Body of pancreas (tissue), 4 donors: Measurements from ENCODE around the gene ENPP4. TPM values are rescaled to one million over a fixed set of nuclear protein-coding genes. Genes with fewer than 3 reads are reported as not detected.
"Not testable (repeated sequence)": the region's sequence is repeated elsewhere in the genome, so short reads cannot be mapped to it uniquely, and the experiment has no call there.

Experiments used
- ATAC-seq: fragments of 150-250 bp; one replicate; pipeline ENCODE4 v1.9.1; 2016
- DNase-seq, 4 donors: peaks; one replicate each; pipeline ENCODE4 v3.0.0-alpha.2; 2019
- H3K27ac ChIP-seq, 4 donors: fragments of 200-600 bp; sonication (generic); 1 replicate in 3 of 4; 2 replicates in 1 of 4; pipeline versions ENCODE4 v1.5.1 to v1.6.1; 2016 to 2019; ENCODE audit warnings: mild to moderate bottlenecking in 1 of 4, mixed read lengths in 1 of 4, moderate library complexity in 1 of 4
- H3K27me3 ChIP-seq, 2 donors: fragments of 200-600 bp; sonication (generic); one replicate each; pipeline ENCODE4 v1.6.0; 2016; ENCODE audit warnings: mild to moderate bottlenecking in 1 of 2
- H3K36me3 ChIP-seq, 2 donors: fragments of 200-600 bp; sonication (generic); replicated peaks in 1 of 2; 2 replicates each; pipeline ENCODE4 v1.5.1; 2016; ENCODE audit warnings: low read depth in 2 of 2; ENCODE audit not compliant: insufficient read depth in 1 of 2
- H3K4me1 ChIP-seq: fragments of 200-600 bp; sonication (generic); one replicate; pipeline ENCODE4 v1.6.0; 2016
- H3K4me3 ChIP-seq, 2 donors: fragments of 200-600 bp; sonication (generic); 1 replicate in 1 of 2; 2 replicates in 1 of 2; pipeline ENCODE4 v1.5.1; 2016 to 2019
- H3K9me3 ChIP-seq, 3 donors: fragments of 200-600 bp; sonication (generic); 1 replicate in 2 of 3; 2 replicates in 1 of 3; pipeline ENCODE4 v1.5.1; 2016
- POLR2A ChIP-seq, 3 donors: fragments of 450-650 bp; IDR thresholded peaks; one replicate each; pipeline ENCODE4 v1.6.1; 2016; ENCODE audit warnings: antibody characterized with exemption in 3 of 3, mild to moderate bottlenecking in 2 of 3
- WGBS, 2 donors: methylation state at CpG; one replicate each; pipeline ENCODE4 v1.1.5; 2017; 5-methylcytosine and 5-hydroxymethylcytosine counted together
- intact Hi-C: fragments of 100-400 bp; cut with DNase I; formaldehyde crosslinking; loops from one replicate; pipeline ENCODE4 v1.15.1; 2023
- total RNA-seq, 2 donors: library from RNA; depleted of rRNA; stranded (reverse); fragments of >200 nt; gene quantifications; one replicate each; pipeline ENCODE4 v1.1.0, GENCODE V29; 2016
- TF ChIP-seq, protein P1 (sequence below), 7 experiments: fragments of 450-650 bp in 4 of 7; fragments of 200-600 bp in 3 of 7; sonication (generic) in 3 of 7; IDR thresholded peaks; one replicate each; pipeline ENCODE4 v1.5.1; 2016 to 2019; ENCODE audit warnings: antibody characterized with exemption in 7 of 7

Gene ENPP4
- total RNA-seq, 2 donors from 2014 or later = 5.9 to 9.9 TPM

DNA sequence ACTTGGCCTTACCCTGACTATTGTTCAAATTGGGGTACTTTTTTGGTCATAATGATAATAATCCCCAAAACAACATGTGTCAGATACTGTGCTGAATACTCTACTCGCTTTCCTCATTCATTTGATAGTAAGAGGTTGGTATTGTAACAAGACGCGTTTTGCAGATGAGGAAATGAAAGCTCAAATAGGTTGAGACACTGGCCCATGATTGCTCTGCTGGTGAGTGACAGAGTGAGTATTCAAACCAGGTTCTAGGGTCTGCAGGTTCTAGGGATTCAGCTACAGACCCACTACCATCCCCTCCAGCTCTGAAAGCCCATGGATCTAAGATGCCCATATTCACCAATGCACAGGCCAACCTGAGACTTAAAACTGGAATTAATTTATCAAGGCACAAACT, 1.3 kb upstream of the ENPP4 start:
- no peak for ATAC-seq
- no peak overlapping the region for H3K27ac ChIP-seq
- no peak for DNase-seq
- TF ChIP-seq, protein P1, sequence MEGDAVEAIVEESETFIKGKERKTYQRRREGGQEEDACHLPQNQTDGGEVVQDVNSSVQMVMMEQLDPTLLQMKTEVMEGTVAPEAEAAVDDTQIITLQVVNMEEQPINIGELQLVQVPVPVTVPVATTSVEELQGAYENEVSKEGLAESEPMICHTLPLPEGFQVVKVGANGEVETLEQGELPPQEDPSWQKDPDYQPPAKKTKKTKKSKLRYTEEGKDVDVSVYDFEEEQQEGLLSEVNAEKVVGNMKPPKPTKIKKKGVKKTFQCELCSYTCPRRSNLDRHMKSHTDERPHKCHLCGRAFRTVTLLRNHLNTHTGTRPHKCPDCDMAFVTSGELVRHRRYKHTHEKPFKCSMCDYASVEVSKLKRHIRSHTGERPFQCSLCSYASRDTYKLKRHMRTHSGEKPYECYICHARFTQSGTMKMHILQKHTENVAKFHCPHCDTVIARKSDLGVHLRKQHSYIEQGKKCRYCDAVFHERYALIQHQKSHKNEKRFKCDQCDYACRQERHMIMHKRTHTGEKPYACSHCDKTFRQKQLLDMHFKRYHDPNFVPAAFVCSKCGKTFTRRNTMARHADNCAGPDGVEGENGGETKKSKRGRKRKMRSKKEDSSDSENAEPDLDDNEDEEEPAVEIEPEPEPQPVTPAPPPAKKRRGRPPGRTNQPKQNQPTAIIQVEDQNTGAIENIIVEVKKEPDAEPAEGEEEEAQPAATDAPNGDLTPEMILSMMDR (IDR thresholded peaks at IDR 0.05) = no peak
- no peak for TF ChIP-seq POLR2A (IDR thresholded peaks at IDR 0.05)
- no peaks in the 10 kb centered on the region for H3K36me3 ChIP-seq
- H3K4me3 ChIP-seq = no peak overlapping the region
- intact Hi-C loops = no loop called here
- H3K4me1 ChIP-seq = peaks cover 19% of the 10 kb centered on the region
- 44 to 46% methylated on average over 3 of the region's 3 CpGs for WGBS, 2 donors
- no peaks in the 10 kb centered on the region for H3K9me3 ChIP-seq
- no peaks in the 10 kb centered on the region for H3K27me3 ChIP-seq

DNA sequence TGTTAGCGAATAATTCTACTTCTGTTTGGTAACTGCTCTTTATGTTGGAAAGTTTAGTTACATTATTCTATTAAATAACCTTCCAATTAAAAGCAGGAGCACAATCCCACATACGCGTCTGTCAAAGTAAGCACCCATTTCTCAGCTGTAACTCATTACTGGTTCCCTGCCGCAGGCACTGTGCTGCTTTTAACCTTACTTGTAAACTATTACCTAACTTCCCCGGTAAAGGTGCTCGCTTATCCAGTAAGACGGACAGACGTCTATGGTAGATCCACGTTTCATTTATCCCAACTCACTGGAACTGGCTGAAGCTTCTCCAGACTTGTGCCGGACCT, 529 bp upstream of the ENPP4 start:
- DNase-seq = no peak
- Histone ChIP-seq H3K4me1 (peaks cover 19% of the 10 kb centered on the region), H3K36me3 (no peaks in the 10 kb centered on the region), H3K27me3 (no peaks in the 10 kb centered on the region), H3K9me3 (no peaks in the 10 kb centered on the region), H3K27ac (peak overlapping the region; percentile 56 to 83 (median 80)), H3K4me3 (peak overlapping the region; percentile 6 to 37)
- WGBS, 2 donors = 2 to 4% methylated on average over 10 of the region's 10 CpGs
- peak; percentile 38 for ATAC-seq
- TF ChIP-seq, protein P1 (IDR thresholded peaks at IDR 0.05) = no peak
- intact Hi-C loops = no loop called here

DNA sequence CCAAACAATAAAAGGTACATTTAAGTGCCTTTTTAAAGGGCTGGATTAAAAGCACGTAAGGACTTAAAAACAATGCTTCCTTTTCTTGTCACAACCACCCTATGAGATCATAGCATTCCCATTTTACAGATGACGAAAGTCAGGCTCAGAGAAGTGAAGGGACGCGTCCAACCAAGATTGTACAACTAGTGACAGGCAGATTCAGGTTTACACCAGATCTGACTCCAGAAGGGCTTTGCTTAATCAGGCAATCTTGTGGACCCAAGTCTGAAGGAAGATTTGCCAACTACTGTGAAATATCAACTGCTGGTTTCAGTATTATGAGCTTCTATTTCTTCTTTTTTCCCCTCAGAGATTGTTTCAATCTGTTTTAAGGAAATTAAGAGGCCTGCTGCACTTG, 877 bp downstream of the ENPP4 start:
- H3K4me1 ChIP-seq = peaks cover 19% of the 10 kb centered on the region
- ATAC-seq (no peak), DNase-seq (peak in 1 of 4 donors; percentile 24)
- H3K27ac ChIP-seq = peak overlapping the region in 3 of 4 donors; percentile 79 to 83 (median 82)
- no peak overlapping the region for H3K4me3 ChIP-seq
- no peaks in the 10 kb centered on the region for H3K36me3 ChIP-seq
- H3K27me3 ChIP-seq = no peaks in the 10 kb centered on the region
- TF ChIP-seq, protein P1 (IDR thresholded peaks at IDR 0.05) = no peak
- no peak for TF ChIP-seq POLR2A (IDR thresholded peaks at IDR 0.05)
- intact Hi-C loops = no loop called here
- WGBS, 2 donors = 9 to 17% methylated on average over 4 of the region's 4 CpGs
- H3K9me3 ChIP-seq = no peaks in the 10 kb centered on the region

DNA sequence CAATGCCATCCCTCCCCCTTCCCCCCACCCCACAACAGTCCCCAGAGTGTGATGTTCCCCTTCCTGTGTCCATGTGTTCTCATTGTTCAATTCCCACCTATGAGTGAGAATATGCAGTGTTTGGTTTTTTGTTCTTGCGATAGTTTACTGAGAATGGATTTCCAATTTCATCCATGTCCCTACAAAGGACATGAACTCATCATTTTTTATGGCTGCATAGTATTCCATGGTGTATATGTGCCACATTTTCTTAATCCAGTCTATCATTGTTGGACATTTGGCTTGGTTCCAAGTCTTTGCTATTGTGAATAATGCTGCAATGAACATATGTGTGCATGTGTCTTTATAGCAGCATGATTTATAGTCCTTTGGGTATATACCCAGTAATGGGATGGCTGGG, 1.5 kb downstream of the ENPP4 start:
- intact Hi-C loops, H3K27ac ChIP-seq, ATAC-seq, H3K4me3 ChIP-seq, DNase-seq, H3K36me3 ChIP-seq, H3K27me3 ChIP-seq, H3K9me3 ChIP-seq: not testable (repeated sequence)
- peaks cover 19% of the 10 kb centered on the region for H3K4me1 ChIP-seq
- 100% methylated on average over 1 of the region's 1 CpG for WGBS, 2 donors

DNA sequence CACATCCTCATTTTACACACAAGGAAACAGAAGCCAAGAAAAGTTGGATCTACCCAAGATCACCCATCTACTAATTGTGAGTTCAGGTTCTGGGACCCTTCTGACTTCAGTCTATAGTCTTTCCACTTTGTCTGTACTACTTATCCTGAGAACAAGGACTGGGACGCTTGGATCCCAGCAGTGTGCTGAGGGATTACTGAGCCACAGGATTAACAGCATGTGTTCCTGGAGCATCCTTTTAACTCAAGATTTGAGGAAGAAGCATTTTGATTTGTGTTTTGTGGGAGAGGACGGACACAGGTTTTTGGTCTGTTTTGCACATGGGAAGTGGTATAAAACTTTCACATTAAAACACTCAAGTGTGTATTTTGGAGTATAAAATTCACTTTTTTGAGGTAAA, 4.4 kb downstream of the ENPP4 start:
- 85 to 87% methylated on average over 2 of the region's 2 CpGs for WGBS, 2 donors
- Histone ChIP-seq H3K27me3 (no peaks in the 10 kb centered on the region), H3K36me3 (no peaks in the 10 kb centered on the region), H3K27ac (no peak overlapping the region), H3K4me3 (no peak overlapping the region), H3K9me3 (no peaks in the 10 kb centered on the region), H3K4me1 (peaks cover 10% of the 10 kb centered on the region)
- intact Hi-C loops = no loop called here
- DNase-seq (no peak), ATAC-seq (no peak)
- TF ChIP-seq, protein P1 (IDR thresholded peaks at IDR 0.05) = no peak
- no peak for TF ChIP-seq POLR2A (IDR thresholded peaks at IDR 0.05)
